ENCODE results near the gene ZNF530. TPM values are rescaled to one million over a fixed set of nuclear protein-coding genes. Genes with fewer than 3 reads are reported as not detected.

The ZNF530 gene
- total RNA-seq, 2 donors from 2014 or later = 1.6 to 2.4 TPM

Other genes starting within 250 kb of the ZNF530 start
- 1 to 10 TPM; 8.3 to 9.4 TPM for gene ZNF304, start 248.6 kb upstream of the ZNF530 start, total RNA-seq
- 1 to 10 TPM; 7.5 to 9.2 TPM for gene TRAPPC2B, start 236.3 kb upstream of the ZNF530 start, total RNA-seq
- gene ZNF547, start 236.3 kb upstream of the ZNF530 start, total RNA-seq = 1 to 10 TPM; 2.4 to 3.5 TPM
- gene ZNF548, start 210.0 kb upstream of the ZNF530 start, total RNA-seq = 10 to 100 TPM; 16.4 to 18.7 TPM
- 10 to 100 TPM; 10.9 to 11.4 TPM for gene ZNF17, start 188.7 kb upstream of the ZNF530 start, total RNA-seq
- 10 to 100 TPM in 1 of 2 donors, 1 to 10 TPM in 1; 7.1 to 10.2 TPM for gene ZNF749, start 164.6 kb upstream of the ZNF530 start, total RNA-seq
- gene VN1R1, start 142.7 kb upstream of the ZNF530 start, total RNA-seq = 1 to 10 TPM in 1 of 2 donors, under 1 TPM in 1; 0.88 to 1.2 TPM
- gene ZNF772, start 122.3 kb upstream of the ZNF530 start, total RNA-seq = 1 to 10 TPM; 6.3 to 8.1 TPM
- 1 to 10 TPM; 8.2 to 8.3 TPM for gene ZNF419, start 112.1 kb upstream of the ZNF530 start, total RNA-seq
- 1 to 10 TPM; 5.7 to 7.2 TPM for gene ZNF773, start 99.9 kb upstream of the ZNF530 start, total RNA-seq
- 1 to 10 TPM; 4.3 to 6.1 TPM for gene ZNF549, start 72.5 kb upstream of the ZNF530 start, total RNA-seq
- 1 to 10 TPM; 3.7 to 4.5 TPM for gene ZNF550, start 40.0 kb upstream of the ZNF530 start, total RNA-seq
- gene ZNF416, start 21.0 kb upstream of the ZNF530 start, total RNA-seq = 1 to 10 TPM; 3.9 to 5.3 TPM
- 1 to 10 TPM; 4.5 to 5.0 TPM for gene ZIK1, start 15.7 kb upstream of the ZNF530 start, total RNA-seq
- gene ZNF134, start 14.4 kb downstream of the ZNF530 start, total RNA-seq = 10 to 100 TPM; 14.9 to 18.0 TPM
- gene ZNF211, start 33.3 kb downstream of the ZNF530 start, total RNA-seq = 1 to 10 TPM; 6.9 to 8.0 TPM
- gene ZSCAN4, start 69.0 kb downstream of the ZNF530 start, total RNA-seq = under 1 TPM in 1 of 2 donors, not detected in 1; 0.10 TPM
- 1 to 10 TPM; 4.8 to 7.7 TPM for gene ZNF551, start 82.1 kb downstream of the ZNF530 start, total RNA-seq
- 1 to 10 TPM; 3.7 to 5.9 TPM for gene ZNF154, start 109.3 kb downstream of the ZNF530 start, total RNA-seq
- gene ZNF671, start 127.7 kb downstream of the ZNF530 start, total RNA-seq = 1 to 10 TPM; 5.5 to 6.5 TPM
- gene ZNF776, start 146.9 kb downstream of the ZNF530 start, total RNA-seq = 10 to 100 TPM in 1 of 2 donors, 1 to 10 TPM in 1; 9.4 to 11.1 TPM
- 10 to 100 TPM in 1 of 2 donors, 1 to 10 TPM in 1; 9.8 to 15.1 TPM for gene ZNF586, start 169.8 kb downstream of the ZNF530 start, total RNA-seq
- 1 to 10 TPM; 6.0 to 7.9 TPM for gene ZNF552, start 215.0 kb downstream of the ZNF530 start, total RNA-seq
- gene ZNF587B, start 230.4 kb downstream of the ZNF530 start, total RNA-seq = 10 to 100 TPM; 11.8 to 13.0 TPM
- 10 to 100 TPM; 18.3 to 22.2 TPM for gene ZNF587, start 250.0 kb downstream of the ZNF530 start, total RNA-seq